NCI-H1417 (cell line): ENCODE results near the gene KAZN.
A peak's percentile ranks its signal among the peaks of the same experiment; 100 is the strongest.

Experiments
- DNase-seq, 3 experiments: peaks; one replicate each; lab custom pipeline; 2025; lab: John Stamatoyannopoulos, UW

The KAZN gene

GRCh38 chr1:14825396-14825795 lies 226.9 kb downstream of the KAZN start:
- DNase-seq: no peak

- DNase-seq: no peak
Observed at GRCh38 chr1:14826172-14826636, 227.7 kb downstream of the KAZN start.

- DNase-seq: no peak
Observed at GRCh38 chr1:14826731-14827326, 228.3 kb downstream of the KAZN start.

GRCh38 chr1:14827870-14828269 lies 229.4 kb downstream of the KAZN start:
- no peak for DNase-seq

GRCh38 chr1:14828665-14829064 lies 230.2 kb downstream of the KAZN start:
- DNase-seq: no peak

DNA sequence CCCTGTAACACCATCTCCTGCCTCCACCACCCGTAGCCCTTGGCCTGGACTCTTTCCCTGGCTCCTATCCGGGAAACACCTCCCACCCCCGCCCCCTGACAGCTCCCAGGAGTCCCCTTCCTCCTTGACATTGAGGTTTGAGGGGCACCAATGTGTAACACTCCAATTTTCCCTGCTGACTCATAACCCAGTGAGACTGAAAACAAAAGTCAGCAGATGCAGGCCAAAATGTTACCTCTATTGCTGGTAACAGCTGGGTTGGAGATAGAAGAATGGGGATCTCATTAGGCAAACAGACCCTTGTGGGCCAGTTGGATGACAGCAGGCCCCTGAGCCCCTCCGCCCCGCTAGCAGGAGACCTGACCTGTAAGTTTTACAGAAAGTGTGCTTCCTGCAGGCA lies 237.2 kb downstream of the KAZN start:
- DNase-seq: no peak

- DNase-seq: peak in 2 of 3 experiments; percentile 24 to 62
Observed at GRCh38 chr1:14836426-14837140, 238.1 kb downstream of the KAZN start.

- no peak for DNase-seq
Observed at GRCh38 chr1:14840374-14840773, 241.9 kb downstream of the KAZN start.

GRCh38 chr1:14841456-14841855 lies 243.0 kb downstream of the KAZN start:
- DNase-seq: no peak

DNA sequence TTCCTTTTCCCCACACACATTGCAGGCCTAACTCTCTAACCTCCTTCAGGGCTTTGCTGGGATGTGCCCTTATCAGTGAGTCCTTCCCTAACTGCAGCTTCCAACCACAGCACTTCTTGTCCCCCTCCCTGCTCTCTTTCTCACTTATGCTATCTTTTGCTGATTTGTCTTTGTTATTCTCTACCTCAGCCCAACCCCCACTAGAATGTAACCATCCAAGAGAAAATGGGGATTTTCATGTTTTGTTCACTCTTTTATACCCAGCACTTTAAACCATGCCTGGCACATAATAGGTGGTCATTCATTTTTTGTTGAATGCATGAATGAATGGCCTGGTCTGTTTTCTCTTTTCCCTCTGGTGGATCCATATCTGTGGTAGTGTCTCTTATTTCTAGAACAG lies 243.5 kb downstream of the KAZN start:
- no peak for DNase-seq

GRCh38 chr1:14842361-14842760 lies 243.9 kb downstream of the KAZN start:
- no peak for DNase-seq

- DNase-seq: no peak
Observed at GRCh38 chr1:14842891-14843290, 244.4 kb downstream of the KAZN start.

DNA sequence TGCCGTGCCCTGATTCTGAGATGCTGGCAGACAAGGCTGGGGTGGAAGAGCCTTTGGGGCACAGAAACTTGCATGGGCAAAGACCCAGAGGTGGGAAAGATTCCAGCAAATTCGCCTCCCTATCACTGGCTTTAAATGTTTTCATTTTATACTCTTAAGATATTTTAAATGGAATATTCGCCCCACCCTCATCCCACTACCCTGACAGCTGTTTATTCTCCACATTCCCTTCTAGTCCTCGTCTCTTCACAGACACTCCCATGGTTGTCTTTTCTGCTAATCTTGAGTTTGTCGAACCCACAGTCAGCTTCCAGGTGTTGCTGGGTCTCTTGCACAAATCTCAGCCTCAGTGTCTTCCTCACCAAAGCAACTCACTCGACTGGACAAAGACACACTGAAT lies 245.0 kb downstream of the KAZN start:
- DNase-seq: no peak

DNA sequence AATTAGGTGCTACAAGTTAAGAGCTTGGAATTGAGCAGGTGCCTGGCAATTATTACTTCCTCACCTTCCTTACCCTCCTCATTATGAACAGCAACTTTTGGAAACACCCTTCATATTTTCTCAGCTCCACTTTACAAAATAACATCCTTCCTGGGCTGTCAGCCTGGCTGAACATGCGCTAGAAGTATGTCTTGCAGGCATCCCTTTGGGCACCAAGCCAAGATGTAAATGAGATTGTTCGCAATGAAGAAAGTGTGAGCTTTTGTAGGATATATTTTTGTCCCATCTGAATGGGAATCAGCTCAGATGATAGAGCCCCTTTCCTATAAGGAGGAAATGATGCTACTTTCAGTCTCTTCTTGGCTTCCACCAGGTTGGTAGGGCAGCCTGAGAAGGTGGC lies 245.9 kb downstream of the KAZN start:
- DNase-seq: no peak

- DNase-seq: no peak
Observed at GRCh38 chr1:14844923-14845617, 246.6 kb downstream of the KAZN start.

DNA sequence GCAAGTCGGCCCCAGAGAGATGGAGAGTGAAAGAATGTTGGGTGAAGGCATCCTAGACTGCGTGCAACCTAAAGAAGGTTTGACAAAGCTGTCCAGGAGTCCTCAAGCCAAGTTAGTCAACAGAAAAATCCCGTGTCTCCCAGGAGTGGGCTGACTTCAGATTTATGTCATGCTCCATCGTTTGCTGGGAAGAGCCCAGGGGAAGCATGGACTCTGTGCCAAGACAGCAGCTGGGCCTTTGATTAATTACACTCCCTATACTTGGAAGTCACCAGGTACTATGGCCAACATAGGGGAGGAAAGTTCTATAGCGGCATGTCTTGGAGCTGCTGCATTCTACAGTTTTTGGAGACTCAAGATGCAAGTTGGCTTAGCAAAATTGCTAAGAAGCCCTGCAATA lies 247.4 kb downstream of the KAZN start:
- DNase-seq: no peak

DNA sequence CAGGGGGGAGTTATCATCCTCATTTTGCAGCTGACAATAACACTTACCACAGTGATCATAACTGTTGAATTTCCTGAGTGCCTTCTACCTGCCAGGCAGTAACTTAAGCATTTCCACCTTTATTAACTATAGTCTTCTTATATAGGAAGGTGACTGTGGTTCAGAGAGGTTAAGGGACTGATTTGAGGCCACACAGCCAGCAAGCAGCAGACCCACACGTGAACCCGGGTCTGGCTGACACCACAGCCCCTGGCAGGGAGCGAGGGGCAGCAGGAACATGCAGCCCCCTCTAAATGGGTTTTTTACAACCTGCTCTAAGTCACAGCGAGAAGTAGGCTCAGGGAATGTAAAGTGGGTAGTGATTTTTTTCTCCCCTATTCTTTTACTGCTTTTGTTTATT lies 248.2 kb downstream of the KAZN start:
- DNase-seq: no peak

- no peak for DNase-seq
Observed at GRCh38 chr1:14848203-14848602, 249.7 kb downstream of the KAZN start.

DNA sequence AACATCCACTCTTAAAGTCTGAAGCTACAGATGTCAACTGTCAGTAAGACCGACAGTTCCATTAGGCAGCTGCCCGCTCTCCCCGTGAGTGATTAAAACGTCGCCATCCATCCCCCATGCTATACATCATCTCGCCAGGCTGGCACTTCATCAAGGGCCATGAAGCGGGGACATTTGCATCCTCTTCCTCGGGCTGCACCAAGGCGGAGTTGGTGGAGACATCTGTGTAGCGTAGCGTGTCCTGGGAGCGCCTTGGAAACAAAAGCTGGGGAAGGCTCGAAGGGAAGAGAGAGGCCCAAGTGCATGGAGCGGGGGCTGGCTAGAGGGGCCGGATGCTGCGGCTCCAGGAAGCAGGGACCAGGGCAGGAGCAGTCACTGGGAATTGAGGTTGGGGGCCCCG lies 250.1 kb downstream of the KAZN start:
- DNase-seq: peak in 1 of 3 experiments; percentile 4

DNA sequence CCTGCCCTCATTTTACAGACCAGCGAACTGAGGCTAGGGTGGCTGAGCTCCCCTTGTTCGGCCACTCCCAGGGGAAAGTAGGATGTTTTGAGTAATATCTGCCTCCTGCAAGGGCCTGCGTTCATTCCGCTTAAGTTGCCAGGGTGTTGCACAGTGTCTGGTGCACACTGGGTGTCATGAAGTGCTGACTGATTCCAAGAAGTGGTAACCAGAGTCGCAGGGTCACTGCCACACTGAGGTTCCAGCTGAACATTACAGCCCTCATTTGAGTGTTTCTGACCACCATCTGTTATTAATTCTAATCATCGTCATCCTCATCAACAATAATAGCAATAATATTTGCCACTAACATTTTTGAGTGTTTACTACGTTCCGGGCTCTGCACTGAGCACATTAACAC lies 250.6 kb downstream of the KAZN start:
- DNase-seq: no peak

DNA sequence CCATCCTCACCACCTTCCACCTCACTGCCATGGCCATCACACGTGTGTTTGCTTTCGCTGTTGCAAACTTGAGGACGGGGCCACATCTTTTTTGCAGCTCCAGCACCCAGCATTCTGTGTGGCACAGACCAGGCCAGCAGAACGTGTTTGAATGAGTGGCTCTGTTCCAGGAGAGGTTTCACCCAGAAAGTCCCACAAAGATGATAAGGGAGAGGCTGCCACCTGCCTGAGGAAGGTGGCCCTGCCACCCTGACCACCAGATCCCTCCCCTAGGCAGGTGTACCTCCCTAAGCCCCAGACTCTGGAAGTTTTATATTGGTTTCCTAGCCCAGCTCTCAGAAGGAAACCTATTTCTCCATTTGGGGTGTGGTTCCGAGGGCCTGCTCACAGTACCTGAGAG lies 252.1 kb downstream of the KAZN start:
- DNase-seq: peak in 2 of 3 experiments; percentile 5 to 50

DNA sequence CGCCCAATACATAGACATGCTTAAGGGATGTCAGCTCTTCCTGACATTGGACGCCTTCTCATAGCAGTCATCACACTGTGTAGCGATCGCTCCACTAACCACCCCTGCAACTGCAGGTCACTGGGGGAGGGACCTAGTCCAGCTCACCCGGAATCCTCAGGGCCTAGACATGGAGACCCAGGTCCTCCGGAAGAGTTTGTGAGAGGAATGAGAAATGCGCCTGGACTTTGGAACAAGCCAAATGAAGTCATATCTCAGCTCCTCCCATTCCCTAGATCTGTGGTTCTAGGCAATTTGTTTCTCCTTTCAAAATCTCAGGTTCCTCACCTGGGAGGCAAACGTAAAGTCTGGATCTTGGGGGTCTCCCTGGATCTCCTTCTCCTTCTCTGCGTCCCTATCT lies 253.3 kb downstream of the KAZN start:
- DNase-seq: no peak

DNA sequence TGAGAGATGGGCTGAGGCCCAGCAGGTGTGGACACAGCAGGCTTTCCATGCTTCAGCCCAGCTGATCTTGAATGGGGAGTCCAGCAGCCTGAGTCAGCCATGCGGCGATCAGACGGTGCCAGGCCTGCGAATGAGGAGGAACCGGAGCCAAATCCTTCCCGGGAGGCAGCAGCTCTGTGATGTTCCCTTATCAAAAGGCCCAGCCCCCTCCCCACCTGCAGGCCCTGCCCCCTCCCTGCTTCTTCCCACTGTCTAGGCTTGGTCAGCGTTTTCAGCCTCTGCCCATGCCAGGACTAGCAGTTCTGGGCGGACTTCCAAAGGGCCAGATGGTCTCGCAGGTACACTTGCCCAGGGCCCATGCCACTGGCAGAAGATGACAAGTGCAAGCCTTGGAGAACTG lies 253.8 kb downstream of the KAZN start:
- no peak for DNase-seq
